Spleen (tissue), 11 donors: ENCODE data around the gene INSR. TPM values are rescaled to one million over a fixed set of nuclear protein-coding genes. Genes with fewer than 3 reads are reported as not detected.

Experiments used
- DNase-seq: peaks from one replicate; pipeline ENCODE4 v3.0.0-alpha.2; 2020
- H3K27ac ChIP-seq, 8 donors: fragments of 200-600 bp; sonication (generic) in 7 of 8; 1 replicate in 4 of 8; 2 replicates in 4 of 8; pipeline versions ENCODE4 v1.5.0 to v1.8.0; 2016 to 2021; ENCODE audit warnings: inconsistent platforms in 4 of 8, mild to moderate bottlenecking in 4 of 8, moderate library complexity in 1 of 8
- H3K27me3 ChIP-seq, 7 donors: fragments of 200-600 bp; sonication (generic) in 6 of 7; replicated peaks in 1 of 7; 1 replicate in 4 of 7; 2 replicates in 3 of 7; pipeline versions ENCODE4 v1.5.0 to v1.8.0; 2016 to 2021; ENCODE audit warnings: inconsistent platforms in 3 of 7, mild to moderate bottlenecking in 1 of 7
- H3K36me3 ChIP-seq, 6 donors: fragments of 200-600 bp; sonication (generic) in 5 of 6; 1 replicate in 4 of 6; 2 replicates in 2 of 6; pipeline versions ENCODE4 v1.5.0 to v1.8.0; 2016 to 2021; ENCODE audit warnings: inconsistent platforms in 2 of 6
- H3K4me1 ChIP-seq, 6 donors: fragments of 200-600 bp; sonication (generic) in 5 of 6; 1 replicate in 3 of 6; 2 replicates in 3 of 6; pipeline versions ENCODE4 v1.5.0 to v1.8.0; 2016 to 2021; ENCODE audit warnings: inconsistent platforms in 3 of 6
- H3K4me3 ChIP-seq, 8 donors: fragments of 200-600 bp; sonication (generic) in 7 of 8; 1 replicate in 4 of 8; 2 replicates in 4 of 8; pipeline versions ENCODE4 v1.5.0 to v1.8.0; 2016 to 2021; ENCODE audit warnings: inconsistent platforms in 4 of 8, mild to moderate bottlenecking in 4 of 8, moderate library complexity in 2 of 8
- H3K9me3 ChIP-seq, 8 donors: fragments of 200-600 bp; sonication (generic) in 7 of 8; 1 replicate in 4 of 8; 2 replicates in 4 of 8; pipeline versions ENCODE4 v1.5.0 to v1.8.0; 2016 to 2021; ENCODE audit warnings: inconsistent platforms in 4 of 8
- POLR2A ChIP-seq, 3 donors: fragments of 450-650 bp; IDR thresholded peaks; one replicate each; pipeline ENCODE4 v1.5.1; 2017; ENCODE audit warnings: antibody characterized with exemption in 3 of 3, mild to moderate bottlenecking in 1 of 3
- POLR2AphosphoS5 ChIP-seq, 3 donors: sonication (generic); formaldehyde crosslinking; IDR thresholded peaks; one replicate each; pipeline ENCODE4 v1.5.1; 2017; ENCODE audit warnings: antibody characterized with exemption in 3 of 3
- WGBS, 5 donors: extraction: QIAGEN DNeasy Blood & Tissue Kit in 3 of 5; methylation state at CpG; one replicate each; pipeline versions ENCODE4 v1.1.5 to v1.1.7; 2013 to 2018; 5-methylcytosine and 5-hydroxymethylcytosine counted together
- intact Hi-C: fragments of 100-400 bp; cut with DNase I; formaldehyde crosslinking; loops from one replicate; pipeline ENCODE4 v1.15.0; 2023; ENCODE audit warnings: low total_unique reads
- polyA plus RNA-seq, 3 donors: library from polyadenylated mRNA; stranded (reverse); fragments of 200-250 nt; gene quantifications; one replicate each; pipeline ENCODE4 v1.2.1, GENCODE V29; 2013
- total RNA-seq, 7 donors: library from RNA; depleted of rRNA in 3 of 7; stranded (reverse); fragments of >200 nt in 3 of 7; fragmentation: NEBNext Ultra II Directional in 4 of 7; extraction: Animal tissue kit (Norgen Biotek cat#: 25700) in 4 of 7; gene quantifications; one replicate each; pipeline versions ENCODE4 v1.1.0 to v1.2.1, GENCODE V29; 2016 to 2021
- TF ChIP-seq, protein P1 (sequence below), 11 experiments: fragments of 200-600 bp in 7 of 11; fragments of 450-650 bp in 4 of 11; sonication (generic) in 4 of 11; IDR thresholded peaks in 8 of 11; conservative IDR thresholded peaks in 3 of 11; 1 replicate in 7 of 11; 2 replicates in 4 of 11; pipeline versions ENCODE4 v1.4.0 to v1.8.0; 2016 to 2021; ENCODE audit warnings: antibody characterized with exemption in 11 of 11, inconsistent platforms in 4 of 11, mild to moderate bottlenecking in 1 of 11
- donor health status: healthy with polysubstance abuse.
- donor health status: DM: no; HTN: no; CAD: no; lungs with moderate emphysema.
- donor health status: DM: no; HTN: no; CAD: no.
- donor health status: Bipolar disorder and iron deficiency.
- donor health status: healthy.
- donor health status: DM: no; HTN: no; CAD: no.
- donor health status: DM: yes; HTN: yes; CAD: no.

The INSR gene
- total and polyA plus RNA-seq, 10 donors, result 7.6 to 467 (median 228) TPM

DNA sequence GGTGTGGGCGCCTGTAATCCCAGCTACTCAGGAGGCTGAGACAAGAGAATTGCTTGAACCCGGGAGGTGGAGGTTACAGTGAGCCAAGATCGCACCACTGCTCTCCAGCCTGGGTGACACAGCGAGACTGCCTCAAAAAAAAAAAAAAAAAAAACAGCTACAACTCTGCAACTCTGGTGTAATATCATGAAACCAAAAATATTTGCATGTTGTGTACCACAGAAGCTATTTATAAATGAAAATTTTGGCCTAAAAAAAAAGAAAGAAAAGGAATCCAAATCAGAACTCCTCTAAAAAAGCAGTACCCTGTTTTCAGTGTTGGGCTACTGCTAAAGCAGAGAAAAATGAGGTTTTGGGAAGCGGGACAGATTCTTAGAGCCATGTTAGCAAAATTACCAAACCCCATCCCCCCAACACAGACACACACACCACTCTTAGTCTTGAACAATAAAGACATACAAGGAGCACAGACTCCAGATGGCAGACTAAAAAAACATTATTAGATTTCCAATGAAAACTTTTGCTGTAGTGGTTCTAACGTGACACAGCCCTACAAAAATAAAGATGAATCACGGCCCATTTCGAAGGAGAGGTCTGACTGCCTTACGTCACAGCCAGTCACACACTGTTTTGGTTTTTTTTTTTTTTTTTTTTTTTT lies 51.5 kb downstream of the INSR start:
- Histone ChIP-seq H3K4me1 (peaks cover 0 to 33% (median 17%) of the 10 kb centered on the region in 6 donors), H3K36me3 (peaks cover 0 to 4% (median 0%) of the 10 kb centered on the region in 6 donors), H3K27ac (peak overlapping the region in 4 of 8 donors; percentile 30 to 59 (median 44)), H3K9me3 (peaks cover 0 to 19% (median 9%) of the 10 kb centered on the region in 8 donors), H3K4me3 (no peak overlapping the region), H3K27me3 (no peaks in the 10 kb centered on the region)
- DNase-seq, result no peak
- TF ChIP-seq POLR2AphosphoS5 (IDR thresholded peaks at IDR 0.05) (no peak), POLR2A (IDR thresholded peaks at IDR 0.05) (no peak)
- TF ChIP-seq, protein P1, sequence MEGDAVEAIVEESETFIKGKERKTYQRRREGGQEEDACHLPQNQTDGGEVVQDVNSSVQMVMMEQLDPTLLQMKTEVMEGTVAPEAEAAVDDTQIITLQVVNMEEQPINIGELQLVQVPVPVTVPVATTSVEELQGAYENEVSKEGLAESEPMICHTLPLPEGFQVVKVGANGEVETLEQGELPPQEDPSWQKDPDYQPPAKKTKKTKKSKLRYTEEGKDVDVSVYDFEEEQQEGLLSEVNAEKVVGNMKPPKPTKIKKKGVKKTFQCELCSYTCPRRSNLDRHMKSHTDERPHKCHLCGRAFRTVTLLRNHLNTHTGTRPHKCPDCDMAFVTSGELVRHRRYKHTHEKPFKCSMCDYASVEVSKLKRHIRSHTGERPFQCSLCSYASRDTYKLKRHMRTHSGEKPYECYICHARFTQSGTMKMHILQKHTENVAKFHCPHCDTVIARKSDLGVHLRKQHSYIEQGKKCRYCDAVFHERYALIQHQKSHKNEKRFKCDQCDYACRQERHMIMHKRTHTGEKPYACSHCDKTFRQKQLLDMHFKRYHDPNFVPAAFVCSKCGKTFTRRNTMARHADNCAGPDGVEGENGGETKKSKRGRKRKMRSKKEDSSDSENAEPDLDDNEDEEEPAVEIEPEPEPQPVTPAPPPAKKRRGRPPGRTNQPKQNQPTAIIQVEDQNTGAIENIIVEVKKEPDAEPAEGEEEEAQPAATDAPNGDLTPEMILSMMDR (IDR thresholded peaks at IDR 0.05 in 8 of 11, conservative IDR thresholded peaks at IDR 0.05 in 3 of 11), result no peak
- WGBS, 5 donors, result 55 to 83% (median 70%) methylated on average over 9 of the region's 9 CpGs
- intact Hi-C loops, result no loop called here

DNA sequence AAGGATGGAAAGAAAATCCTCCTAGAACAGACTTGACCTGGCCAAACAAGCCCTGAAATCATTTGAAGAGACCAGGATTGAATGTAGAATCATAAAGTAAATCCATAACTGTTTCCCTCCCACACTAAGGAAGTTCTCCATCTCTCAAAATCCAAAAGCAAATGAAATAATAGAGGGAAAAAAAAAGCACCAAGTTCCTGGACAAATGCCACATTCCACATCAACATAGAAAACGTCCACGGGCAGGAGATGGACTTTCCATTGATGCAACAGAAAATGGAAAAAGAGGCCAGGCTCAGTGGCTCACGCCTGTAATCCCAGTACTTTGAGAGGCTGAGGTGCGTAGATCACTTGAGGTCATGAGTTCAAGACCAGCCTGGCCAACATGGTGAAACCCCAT lies 56.2 kb downstream of the INSR start:
- 64 to 83% (median 72%) methylated on average over 4 of the region's 4 CpGs for WGBS, 5 donors
- H3K9me3 ChIP-seq, result peaks cover 0 to 9% (median 5%) of the 10 kb centered on the region in 8 donors
- H3K4me1 ChIP-seq, result peaks cover 0 to 35% (median 19%) of the 10 kb centered on the region in 6 donors
- intact Hi-C loops, result no loop called here
- no peak overlapping the region for H3K4me3 ChIP-seq
- DNase-seq, result no peak
- TF ChIP-seq, protein P1 (IDR thresholded peaks at IDR 0.05 in 8 of 11, conservative IDR thresholded peaks at IDR 0.05 in 3 of 11), result no peak
- TF ChIP-seq POLR2AphosphoS5 (IDR thresholded peaks at IDR 0.05) (no peak), POLR2A (IDR thresholded peaks at IDR 0.05) (no peak)
- no peaks in the 10 kb centered on the region for H3K27me3 ChIP-seq
- no peaks in the 10 kb centered on the region for H3K36me3 ChIP-seq
- no peak overlapping the region for H3K27ac ChIP-seq

DNA sequence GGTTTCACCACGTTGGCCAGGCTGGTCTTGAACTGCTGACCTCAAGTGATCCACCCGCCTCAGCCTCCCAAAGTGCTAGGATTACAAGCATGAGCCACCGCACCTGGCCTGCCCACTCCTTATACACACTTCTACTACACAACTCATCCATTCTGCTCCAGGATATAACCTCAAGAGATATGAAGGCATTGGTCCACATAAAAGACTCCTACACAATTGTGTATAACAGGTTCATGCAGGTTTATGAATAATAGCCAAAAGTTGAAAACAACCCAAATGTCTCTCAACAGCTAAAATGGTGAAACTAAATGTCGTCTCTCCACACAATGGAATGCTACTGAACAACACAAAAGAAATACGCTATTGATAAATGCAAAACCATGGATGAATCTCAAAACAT lies 58.1 kb downstream of the INSR start:
- intact Hi-C loops, result no loop called here
- TF ChIP-seq, protein P1 (IDR thresholded peaks at IDR 0.05 in 8 of 11, conservative IDR thresholded peaks at IDR 0.05 in 3 of 11), result no peak
- no peak for TF ChIP-seq POLR2AphosphoS5 (IDR thresholded peaks at IDR 0.05)
- no peak for TF ChIP-seq POLR2A (IDR thresholded peaks at IDR 0.05)
- peaks cover 0 to 9% (median 5%) of the 10 kb centered on the region in 8 donors for H3K9me3 ChIP-seq
- no peak overlapping the region for H3K27ac ChIP-seq
- no peaks in the 10 kb centered on the region for H3K36me3 ChIP-seq
- peaks cover 0 to 36% (median 13%) of the 10 kb centered on the region in 6 donors for H3K4me1 ChIP-seq
- WGBS, 5 donors, result 68 to 74% (median 71%) methylated on average over 5 of the region's 5 CpGs
- no peaks in the 10 kb centered on the region for H3K27me3 ChIP-seq
- no peak for DNase-seq
- H3K4me3 ChIP-seq, result no peak overlapping the region

DNA sequence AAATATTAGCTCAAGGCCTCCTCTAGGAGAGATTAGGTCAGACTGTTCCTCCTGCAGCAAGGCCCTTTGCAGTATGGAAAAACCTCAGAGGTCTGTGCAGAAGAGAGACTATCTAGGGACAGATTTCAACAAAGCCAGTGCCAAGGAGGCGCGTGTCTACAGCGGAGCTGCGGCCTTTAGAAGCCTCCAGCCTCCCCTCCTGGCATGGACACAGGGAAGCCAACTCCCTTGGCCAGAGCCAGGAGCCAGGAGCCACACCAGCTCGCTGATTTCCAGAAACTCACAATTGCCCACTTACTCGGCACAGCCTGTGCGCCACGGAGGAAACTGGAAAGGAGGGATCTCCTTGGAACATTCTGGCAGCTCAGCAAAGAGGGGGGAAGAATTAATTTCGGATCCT lies 63.4 kb downstream of the INSR start:
- H3K27ac ChIP-seq, result no peak overlapping the region
- WGBS, 5 donors, result 62 to 82% (median 81%) methylated on average over 9 of the region's 9 CpGs
- TF ChIP-seq, protein P1 (IDR thresholded peaks at IDR 0.05 in 8 of 11, conservative IDR thresholded peaks at IDR 0.05 in 3 of 11), result no peak
- peak in 2 of 3 donors; percentile 18 to 44 for TF ChIP-seq POLR2AphosphoS5 (IDR thresholded peaks at IDR 0.05)
- no peaks in the 10 kb centered on the region for H3K9me3 ChIP-seq
- intact Hi-C loops, result no loop called here
- H3K4me1 ChIP-seq, result peaks cover 0 to 49% (median 21%) of the 10 kb centered on the region in 6 donors
- H3K4me3 ChIP-seq, result no peak overlapping the region
- no peaks in the 10 kb centered on the region for H3K27me3 ChIP-seq
- no peak for DNase-seq
- H3K36me3 ChIP-seq, result no peaks in the 10 kb centered on the region
